HepG2 (cell line): ENCODE data around the gene SART1. TPM values are rescaled to one million over a fixed set of nuclear protein-coding genes. Genes with fewer than 3 reads are reported as not detected.

Experiments used
- ATAC-seq: fragments of 200-7000 bp; cut with Tn5 transposase; 3 replicates; pipeline ENCODE4 v1.9.1; 2020; ENCODE audit warnings: mild to moderate bottlenecking, moderate library complexity
- BruUV-seq: library from RNA; stranded (reverse); fragments of 400-500 nt; replicated peaks from 2 replicates; lab custom pipeline; 2021; lab: Mats Ljungman, UMichigan
- CTCF ChIA-PET: fragments of 300-600 bp; formaldehyde crosslinking; extraction: SDS; loops from one replicate; lab custom pipeline; 2021; ENCODE audit warnings: low total read pairs, inconsistent platforms, low intra/inter-chr PET ratio; lab: Yijun Ruan, JAX
- POLR2A ChIA-PET: fragments of 350-600 bp; sonication (Branson Sonifier 250); formaldehyde crosslinking; loops from one replicate; lab custom pipeline; 2020; ENCODE audit warnings: antibody characterized with exemption, inconsistent platforms; lab: Yijun Ruan, JAX
- DNase-seq: peaks from one replicate; pipeline ENCODE4 v3.0.0-alpha.2; 2015; ENCODE audit warnings: low spot score
- FAIRE-seq: peaks from 3 replicates; lab custom pipeline; 2011; peaks lifted over from hg19 to GRCh38; lab: Jason Lieb, UNC
- H2AFZ ChIP-seq: one replicate; pipeline ENCODE4 v1.6.1; 2011; ENCODE audit warnings: low read length, inconsistent platforms
- H3K27ac ChIP-seq: fragments of 300-600 bp; 3 replicates; pipeline ENCODE4 v1.8.0; 2011; ENCODE audit warnings: mixed run types, mild to moderate bottlenecking, mixed read lengths, low read length, inconsistent platforms; ENCODE audit not compliant: insufficient read depth; ENCODE audit errors: extremely low read length
- H3K27me3 ChIP-seq, 2 experiments: fragments of 200-600 bp in 1 of 2; 2 replicates in 1 of 2; 3 replicates in 1 of 2; pipeline versions ENCODE4 v1.6.0 to v1.8.0; 2011; ENCODE audit warnings: low read length in 2 of 2, mild to moderate bottlenecking in 2 of 2, moderate library complexity in 2 of 2, inconsistent platforms in 1 of 2; ENCODE audit not compliant: insufficient read depth in 2 of 2, control insufficient read depth in 1 of 2
- H3K36me3 ChIP-seq, 2 experiments: fragments of 200-600 bp in 1 of 2; replicated peaks in 1 of 2; 2 replicates in 1 of 2; 3 replicates in 1 of 2; pipeline versions ENCODE4 v1.5.1 to v1.8.0; 2011; ENCODE audit warnings: low read length in 2 of 2, inconsistent platforms in 1 of 2; ENCODE audit not compliant: insufficient read depth in 2 of 2, control insufficient read depth in 1 of 2
- H3K4me1 ChIP-seq: 2 replicates; pipeline ENCODE4 v1.5.1; 2012; ENCODE audit warnings: low read length, inconsistent platforms; ENCODE audit not compliant: insufficient read depth
- H3K4me2 ChIP-seq: 2 replicates; pipeline ENCODE4 v1.6.0; 2011; ENCODE audit warnings: low read depth, low read length, inconsistent platforms
- H3K4me3 ChIP-seq, 3 experiments: fragments of 200-600 bp in 1 of 3; sonication (generic), shearing (Covaris generic) in 1 of 3; replicated peaks in 1 of 3; 2 replicates each; pipeline ENCODE4 v1.5.1; 2011 to 2016; ENCODE audit warnings: low read length in 3 of 3, inconsistent platforms in 2 of 3, low read depth in 2 of 3, mild to moderate bottlenecking in 2 of 3, control low read depth in 1 of 3, mixed read lengths in 1 of 3; ENCODE audit not compliant: insufficient read depth in 1 of 3
- H3K79me2 ChIP-seq: one replicate; pipeline ENCODE4 v1.6.1; 2011; ENCODE audit warnings: low read length, inconsistent platforms; ENCODE audit not compliant: insufficient read depth
- H3K9ac ChIP-seq: 2 replicates; pipeline ENCODE4 v1.6.0; 2011; ENCODE audit warnings: mild to moderate bottlenecking, low read depth, low read length, inconsistent platforms; ENCODE audit not compliant: insufficient read depth
- H3K9me3 ChIP-seq: 2 replicates; pipeline ENCODE4 v1.5.1; 2012; ENCODE audit warnings: mild to moderate bottlenecking, low read length
- H4K20me1 ChIP-seq: 2 replicates; pipeline ENCODE4 v1.6.0; 2011; ENCODE audit warnings: inconsistent platforms, mild to moderate bottlenecking, low read length, moderate library complexity; ENCODE audit not compliant: insufficient read depth
- EZH2 ChIP-seq: conservative IDR thresholded peaks from 2 replicates; pipeline ENCODE4 v1.6.1; 2012; ENCODE audit warnings: mild to moderate bottlenecking, low read depth, low read length, moderate library complexity
- HES4 ChIP-seq: sonication (generic); formaldehyde crosslinking; IDR thresholded peaks from 2 replicates; pipeline ENCODE4 v1.9.0; 2021; ENCODE audit warnings: mild to moderate bottlenecking, missing genetic modification reagents, borderline replicate concordance
- JUND ChIP-seq: sonication (generic); formaldehyde crosslinking; IDR thresholded peaks from 2 replicates; pipeline ENCODE4 v1.8.0; 2022; ENCODE audit warnings: mild to moderate bottlenecking, missing genetic modification reagents
- KAT7 ChIP-seq: IDR thresholded peaks from 2 replicates; pipeline ENCODE4 v1.6.1; 2018; ENCODE audit warnings: borderline replicate concordance, missing compliant biosample characterization
- KDM6A ChIP-seq: IDR thresholded peaks from 2 replicates; pipeline ENCODE4 v1.6.1; 2016; ENCODE audit warnings: low read depth
- RBM22 ChIP-seq: fragments of 200-400 bp; formaldehyde crosslinking; optimal IDR thresholded peaks from 2 replicates; pipeline ENCODE3; 2017; ENCODE audit warnings: mild to moderate bottlenecking, low read length, moderate library complexity
- REL ChIP-seq: sonication (generic); formaldehyde crosslinking; conservative IDR thresholded peaks from 2 replicates; pipeline ENCODE4 v1.8.0; 2022; ENCODE audit warnings: mild to moderate bottlenecking, missing genetic modification reagents, moderate library complexity
- SOX5 ChIP-seq: IDR thresholded peaks from 2 replicates; pipeline ENCODE4 v1.6.1; 2016; ENCODE audit warnings: borderline replicate concordance
- SPEN ChIP-seq: sonication (generic); formaldehyde crosslinking; IDR thresholded peaks from 2 replicates; pipeline ENCODE4 v1.5.1; 2020; ENCODE audit warnings: low read depth, mild to moderate bottlenecking, missing genetic modification reagents
- SSRP1 ChIP-seq: IDR thresholded peaks from 2 replicates; pipeline ENCODE4 v1.6.1; 2016; ENCODE audit warnings: control low read depth
- SUZ12 ChIP-seq: fragments of 150-350 bp; IDR thresholded peaks from 2 replicates; pipeline ENCODE4 v1.6.1; 2014; ENCODE audit warnings: low read depth, low read length
- ZC3H13 ChIP-seq: sonication (generic); formaldehyde crosslinking; IDR thresholded peaks from 2 replicates; pipeline ENCODE4 v1.8.1; 2023; ENCODE audit warnings: mild to moderate bottlenecking, missing genetic modification reagents, moderate library complexity
- ZNF331 ChIP-seq: sonication (generic); formaldehyde crosslinking; IDR thresholded peaks from 2 replicates; pipeline ENCODE4 v1.4.0; 2020; ENCODE audit warnings: missing genetic modification reagents
- ZNF343 ChIP-seq: sonication (generic); formaldehyde crosslinking; IDR thresholded peaks from 2 replicates; pipeline ENCODE4 v1.4.0; 2020; ENCODE audit warnings: mild to moderate bottlenecking, missing genetic modification reagents
- ZNF382 ChIP-seq: sonication (generic); formaldehyde crosslinking; IDR thresholded peaks from 2 replicates; pipeline ENCODE4 v1.5.0; 2020; ENCODE audit warnings: missing genetic modification reagents, mild to moderate bottlenecking, borderline replicate concordance
- WGBS: methylation state at CpG from one replicate; pipeline ENCODE4 v1.1.6; 2017; ENCODE audit warnings: low lambda C conversion rate; 5-methylcytosine and 5-hydroxymethylcytosine counted together
- in situ Hi-C: cut with HindIII; loops from 2 replicates; pipeline ENCODE4 v1.10.0; 2017; ENCODE audit warnings: low pct_unique_long_range_greater_than_20kb; ENCODE audit not compliant: extremely low pct_ligation_motif_present
- intact Hi-C: fragments of 100-400 bp; cut with micrococcal nuclease; formaldehyde crosslinking; loops from one replicate; pipeline ENCODE4 v1.10.0; 2022; ENCODE audit not compliant: unreplicated experiment
- polyA plus RNA-seq, 8 experiments: library from polyadenylated mRNA; depleted of rRNA in 3 of 8; stranded (reverse) in 7 of 8; unstranded in 1 of 8; fragments of >200 nt; fragmentation: Illumina TruSeq in 4 of 8; extraction: Trizol in 4 of 8; gene quantifications; 2 replicates each; pipeline versions ENCODE4 v1.2.1 to v1.2.3, GENCODE V29; 2011 to 2016; ENCODE audit warnings: low read depth in 4 of 8, missing spikeins in 1 of 8, mixed read lengths in 1 of 8; ENCODE audit not compliant: insufficient read depth in 1 of 8
- total RNA-seq, 5 experiments: library from RNA; depleted of rRNA; stranded (reverse); fragments of >200 nt; fragmentation: Illumina TruSeq; extraction: Trizol; gene quantifications; 2 replicates each; pipeline ENCODE4 v1.2.3, GENCODE V29; 2016; ENCODE audit warnings: low read depth in 1 of 5
- TF ChIP-seq, protein P1 (sequence below): IDR thresholded peaks from 2 replicates; pipeline ENCODE4 v1.6.1; 2016; ENCODE audit warnings: missing genetic modification reagents, missing compliant biosample characterization
- TF ChIP-seq, protein P2 (sequence below): sonication (generic); formaldehyde crosslinking; IDR thresholded peaks from 2 replicates; pipeline ENCODE4 v1.9.0; 2021; ENCODE audit warnings: missing genetic modification reagents, borderline replicate concordance

SART1 gene
- total and polyA plus RNA-seq, 2 of the 13 experiments (the other 11 are each of a cell fraction or from before 2014, with no cell fraction given): 11.3 to 22.5 TPM

DNA sequence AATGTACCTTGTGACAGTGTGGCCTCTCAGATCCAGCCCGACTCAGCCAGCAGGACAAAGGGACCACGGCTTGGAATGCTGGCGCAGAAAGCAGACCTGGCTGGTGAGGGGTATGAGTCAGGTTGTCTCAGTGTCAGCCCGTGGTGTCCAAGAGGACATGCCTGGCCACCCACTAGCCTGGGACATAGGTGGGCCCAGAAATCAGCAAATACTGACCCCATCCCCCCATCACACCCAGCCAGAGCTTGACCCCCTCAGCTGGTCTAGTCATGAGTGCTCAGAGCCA lies 45.3 kb downstream of the SART1 start:
- 90% methylated on average over 2 of the region's 4 CpGs for WGBS
- Histone ChIP-seq H3K4me3 (no peak overlapping the region), H3K79me2 (peaks cover 11% of the 10 kb centered on the region), H3K4me1 (peaks cover 31% of the 10 kb centered on the region), H3K9me3 (no peaks in the 10 kb centered on the region), H2AFZ (no peak overlapping the region), H3K4me2 (no peak overlapping the region), H3K27me3 (peaks cover 4 to 17% of the 10 kb centered on the region in 2 experiments; a peak in 4 of 5 replicates), H3K36me3 (peaks cover 1 to 7% of the 10 kb centered on the region in 2 experiments; a peak in 3 of 5 replicates), H4K20me1 (no peaks in the 10 kb centered on the region), H3K27ac (no peak overlapping the region), H3K9ac (no peak overlapping the region)
- intact Hi-C loops: no loop called here
- no peak for DNase-seq
- BruUV-seq: no TSS peak
- in situ Hi-C loops: no loop called here
- TF ChIP-seq KDM6A: no peak
- no peak for TF ChIP-seq ZC3H13 (CRISPR knock-in tag)
- no peak for TF ChIP-seq ZNF343 (CRISPR knock-in tag)
- TF ChIP-seq ZNF382: no peak
- no peak for TF ChIP-seq SUZ12
- no peak for TF ChIP-seq EZH2
- TF ChIP-seq KAT7 (CRISPR knock-in tag): no peak
- no peak for TF ChIP-seq SOX5 (CRISPR knock-in tag)
- no peak for TF ChIP-seq RBM22
- no peak for TF ChIP-seq ZNF331 (CRISPR knock-in tag)
- TF ChIP-seq JUND (CRISPR knock-in tag): no peak
- no peak for TF ChIP-seq REL (CRISPR knock-in tag)
- TF ChIP-seq, protein P1, sequence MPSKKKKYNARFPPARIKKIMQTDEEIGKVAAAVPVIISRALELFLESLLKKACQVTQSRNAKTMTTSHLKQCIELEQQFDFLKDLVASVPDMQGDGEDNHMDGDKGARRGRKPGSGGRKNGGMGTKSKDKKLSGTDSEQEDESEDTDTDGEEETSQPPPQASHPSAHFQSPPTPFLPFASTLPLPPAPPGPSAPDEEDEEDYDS (CRISPR knock-in tag): no peak
- TF ChIP-seq, protein P2, sequence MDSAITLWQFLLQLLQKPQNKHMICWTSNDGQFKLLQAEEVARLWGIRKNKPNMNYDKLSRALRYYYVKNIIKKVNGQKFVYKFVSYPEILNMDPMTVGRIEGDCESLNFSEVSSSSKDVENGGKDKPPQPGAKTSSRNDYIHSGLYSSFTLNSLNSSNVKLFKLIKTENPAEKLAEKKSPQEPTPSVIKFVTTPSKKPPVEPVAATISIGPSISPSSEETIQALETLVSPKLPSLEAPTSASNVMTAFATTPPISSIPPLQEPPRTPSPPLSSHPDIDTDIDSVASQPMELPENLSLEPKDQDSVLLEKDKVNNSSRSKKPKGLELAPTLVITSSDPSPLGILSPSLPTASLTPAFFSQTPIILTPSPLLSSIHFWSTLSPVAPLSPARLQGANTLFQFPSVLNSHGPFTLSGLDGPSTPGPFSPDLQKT (CRISPR knock-in tag): no peak
- no peak for TF ChIP-seq HES4 (CRISPR knock-in tag)
- no peak for TF ChIP-seq SSRP1
- TF ChIP-seq SPEN (CRISPR knock-in tag): no peak
- CTCF ChIA-PET: no interaction called here
- no peak for FAIRE-seq
- POLR2A ChIA-PET: interaction anchor here (0.6 kb wide), 1 partner anchor 13 kb away, joined by 4 read pairs; no protein-coding TSS in a partner anchor
- no peak for ATAC-seq
